Suprapubic skin (tissue), 4 donors: ENCODE results near the gene ANTXR1. TPM values are rescaled to one million over a fixed set of nuclear protein-coding genes. Genes with fewer than 3 reads are reported as not detected.

Experiments
- DNase-seq, 2 donors: peaks; one replicate each; pipeline ENCODE4 v3.0.0-alpha.2; 2019; ENCODE audit warnings: low spot score in 2 of 2
- H3K27ac ChIP-seq: fragments of 200-600 bp; sonication (generic); one replicate; pipeline ENCODE4 v1.5.1; 2019
- H3K27me3 ChIP-seq: fragments of 200-600 bp; sonication (generic); one replicate; pipeline ENCODE4 v1.5.1; 2019
- H3K36me3 ChIP-seq: fragments of 200-600 bp; sonication (generic); one replicate; pipeline ENCODE4 v1.5.1; 2019
- H3K4me1 ChIP-seq: fragments of 200-600 bp; sonication (generic); one replicate; pipeline ENCODE4 v1.5.1; 2019
- H3K4me3 ChIP-seq: fragments of 200-600 bp; sonication (generic); one replicate; pipeline ENCODE4 v1.5.1; 2019; ENCODE audit warnings: mild to moderate bottlenecking
- H3K9me3 ChIP-seq: fragments of 200-600 bp; sonication (generic); one replicate; pipeline ENCODE4 v1.5.1; 2019
- EP300 ChIP-seq: sonication (generic); formaldehyde crosslinking; IDR thresholded peaks from one replicate; pipeline ENCODE4 v1.6.1; 2017; ENCODE audit warnings: antibody characterized with exemption
- POLR2A ChIP-seq, 2 donors: fragments of 450-650 bp; IDR thresholded peaks; one replicate each; pipeline ENCODE4 v1.6.1; 2017; ENCODE audit warnings: antibody characterized with exemption in 2 of 2, mild to moderate bottlenecking in 2 of 2, moderate library complexity in 2 of 2
- POLR2AphosphoS5 ChIP-seq, 3 donors: sonication (generic); formaldehyde crosslinking; IDR thresholded peaks; one replicate each; pipeline ENCODE4 v1.6.1; 2017; ENCODE audit warnings: antibody characterized with exemption in 3 of 3
- WGBS: methylation state at CpG from one replicate; pipeline ENCODE4 v1.1.5; 2018; 5-methylcytosine and 5-hydroxymethylcytosine counted together
- total RNA-seq, 4 donors: library from RNA; depleted of rRNA; stranded (reverse); fragments of >200 nt; gene quantifications; one replicate each; pipeline ENCODE4 v1.1.0, GENCODE V29; 2016
- TF ChIP-seq, protein P1 (sequence below), 2 donors: fragments of 200-600 bp in 1 of 2; fragments of 450-650 bp in 1 of 2; sonication (generic) in 1 of 2; IDR thresholded peaks; one replicate each; pipeline ENCODE4 v1.5.1; 2016 to 2019; ENCODE audit warnings: antibody characterized with exemption in 2 of 2, mild to moderate bottlenecking in 1 of 2, moderate library complexity in 1 of 2

ANTXR1 gene
- total RNA-seq, 4 donors from 2014 or later = 35.5 to 111 (median 66.6) TPM

DNA sequence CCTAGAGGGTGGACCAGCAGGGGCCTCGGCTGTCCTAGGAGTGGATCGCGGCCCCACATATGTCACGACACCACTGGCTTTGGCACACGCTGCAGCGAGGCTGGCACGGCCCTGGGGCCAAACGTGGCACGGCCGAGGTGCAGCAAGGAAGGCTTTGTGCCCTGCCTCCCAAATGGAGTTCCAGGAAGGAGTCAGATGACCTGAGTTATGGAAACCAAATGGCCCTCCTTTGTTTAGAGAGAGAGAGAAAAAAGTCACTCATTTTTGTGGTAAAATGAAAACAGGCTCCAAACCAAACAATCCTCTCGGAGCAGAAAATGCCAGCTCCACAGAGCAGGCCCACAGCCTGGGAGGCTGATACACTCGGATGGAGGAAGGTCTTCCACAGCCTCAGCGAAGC lies 105.6 kb downstream of the ANTXR1 start:
- TF ChIP-seq POLR2AphosphoS5 (IDR thresholded peaks at IDR 0.05) (no peak), EP300 (no peak), POLR2A (IDR thresholded peaks at IDR 0.05) (no peak)
- TF ChIP-seq, protein P1, sequence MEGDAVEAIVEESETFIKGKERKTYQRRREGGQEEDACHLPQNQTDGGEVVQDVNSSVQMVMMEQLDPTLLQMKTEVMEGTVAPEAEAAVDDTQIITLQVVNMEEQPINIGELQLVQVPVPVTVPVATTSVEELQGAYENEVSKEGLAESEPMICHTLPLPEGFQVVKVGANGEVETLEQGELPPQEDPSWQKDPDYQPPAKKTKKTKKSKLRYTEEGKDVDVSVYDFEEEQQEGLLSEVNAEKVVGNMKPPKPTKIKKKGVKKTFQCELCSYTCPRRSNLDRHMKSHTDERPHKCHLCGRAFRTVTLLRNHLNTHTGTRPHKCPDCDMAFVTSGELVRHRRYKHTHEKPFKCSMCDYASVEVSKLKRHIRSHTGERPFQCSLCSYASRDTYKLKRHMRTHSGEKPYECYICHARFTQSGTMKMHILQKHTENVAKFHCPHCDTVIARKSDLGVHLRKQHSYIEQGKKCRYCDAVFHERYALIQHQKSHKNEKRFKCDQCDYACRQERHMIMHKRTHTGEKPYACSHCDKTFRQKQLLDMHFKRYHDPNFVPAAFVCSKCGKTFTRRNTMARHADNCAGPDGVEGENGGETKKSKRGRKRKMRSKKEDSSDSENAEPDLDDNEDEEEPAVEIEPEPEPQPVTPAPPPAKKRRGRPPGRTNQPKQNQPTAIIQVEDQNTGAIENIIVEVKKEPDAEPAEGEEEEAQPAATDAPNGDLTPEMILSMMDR (IDR thresholded peaks at IDR 0.05) = no peak

DNA sequence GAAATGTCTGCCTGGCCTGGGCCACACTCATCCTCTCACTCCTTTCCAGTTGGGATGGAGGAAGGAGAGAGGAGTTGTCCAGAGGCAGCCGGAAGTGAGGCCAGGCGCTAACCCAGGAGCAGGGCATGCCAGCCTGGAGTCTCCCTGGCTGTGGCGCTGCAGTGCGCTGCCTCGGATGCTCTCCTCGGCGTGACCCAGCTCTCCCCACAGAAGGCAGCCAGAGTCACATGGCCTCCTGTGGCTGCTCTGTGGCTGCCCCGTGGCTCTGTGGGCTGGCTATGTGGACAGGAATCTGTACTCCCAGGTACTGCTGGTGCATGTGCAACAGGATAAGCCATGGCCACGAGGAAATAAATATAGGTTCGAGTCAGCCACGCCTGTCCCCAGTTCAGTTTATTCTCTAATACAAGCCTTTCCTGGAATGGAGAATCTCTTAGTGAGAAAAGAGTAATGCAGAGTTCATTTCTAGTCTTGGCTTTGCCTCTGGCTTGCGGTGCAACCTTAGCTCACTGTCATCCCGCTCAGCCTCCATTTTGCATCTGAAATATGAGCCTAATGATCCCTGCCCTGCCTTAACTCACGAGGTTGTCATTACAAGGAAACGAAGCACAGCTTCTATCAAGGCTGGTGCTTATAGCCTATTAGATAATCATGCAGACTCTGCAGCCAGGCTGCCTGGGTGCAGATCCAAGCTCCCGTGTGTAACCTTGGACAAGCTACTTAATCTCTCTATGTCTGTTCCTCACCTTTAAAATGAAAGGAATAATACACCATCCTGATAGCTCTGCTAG lies 106.3 kb downstream of the ANTXR1 start:
- Histone ChIP-seq H3K27me3 (no peaks in the 10 kb centered on the region), H3K4me3 (no peak overlapping the region), H3K4me1 (no peaks in the 10 kb centered on the region), H3K9me3 (no peaks in the 10 kb centered on the region), H3K27ac (peak overlapping the region; percentile 40), H3K36me3 (peaks cover 5% of the 10 kb centered on the region)
- TF ChIP-seq POLR2A (IDR thresholded peaks at IDR 0.05) (no peak), POLR2AphosphoS5 (IDR thresholded peaks at IDR 0.05) (no peak), EP300 (no peak)
- TF ChIP-seq, protein P1 (IDR thresholded peaks at IDR 0.05) = no peak
- DNase-seq = no peak
- WGBS = 74% methylated on average over 12 of the region's 16 CpGs

More for the DNA sequence above, 105.6 kb downstream of the ANTXR1 start:
- Histone ChIP-seq H3K27me3 (no peaks in the 10 kb centered on the region), H3K27ac (no peak overlapping the region), H3K36me3 (no peaks in the 10 kb centered on the region), H3K4me3 (no peak overlapping the region), H3K9me3 (no peaks in the 10 kb centered on the region), H3K4me1 (no peaks in the 10 kb centered on the region)
- DNase-seq = no peak
- WGBS = 65% methylated on average over 13 of the region's 13 CpGs

DNA sequence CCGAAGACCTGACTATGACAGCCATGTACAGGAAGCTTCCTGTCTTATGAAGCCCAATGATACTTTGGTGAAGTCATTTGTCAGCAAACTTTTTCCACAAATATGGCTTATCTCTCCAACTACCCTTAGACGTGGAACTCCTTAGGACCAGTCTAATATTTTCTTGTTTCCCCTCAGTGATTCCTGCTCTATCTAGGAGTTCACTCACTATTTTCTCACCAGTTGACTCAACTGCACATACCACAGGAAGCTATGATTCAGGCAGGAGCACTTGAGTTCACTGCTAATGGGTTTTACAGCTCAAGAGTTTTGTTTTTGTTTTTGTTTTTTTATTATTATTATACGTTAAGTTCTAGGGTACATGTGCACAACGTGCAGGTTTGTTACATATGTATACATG lies 109.3 kb downstream of the ANTXR1 start:
- Histone ChIP-seq H3K27ac (no peak overlapping the region), H3K9me3 (no peaks in the 10 kb centered on the region), H3K27me3 (no peaks in the 10 kb centered on the region), H3K36me3 (peaks cover 7% of the 10 kb centered on the region), H3K4me3 (no peak overlapping the region), H3K4me1 (no peaks in the 10 kb centered on the region)
- 89% methylated on average over 4 of the region's 4 CpGs for WGBS
- TF ChIP-seq POLR2AphosphoS5 (IDR thresholded peaks at IDR 0.05) = no peak
- TF ChIP-seq, protein P1 (IDR thresholded peaks at IDR 0.05) = no peak
- TF ChIP-seq EP300 = no peak
- no peak for TF ChIP-seq POLR2A (IDR thresholded peaks at IDR 0.05)
- no peak for DNase-seq

DNA sequence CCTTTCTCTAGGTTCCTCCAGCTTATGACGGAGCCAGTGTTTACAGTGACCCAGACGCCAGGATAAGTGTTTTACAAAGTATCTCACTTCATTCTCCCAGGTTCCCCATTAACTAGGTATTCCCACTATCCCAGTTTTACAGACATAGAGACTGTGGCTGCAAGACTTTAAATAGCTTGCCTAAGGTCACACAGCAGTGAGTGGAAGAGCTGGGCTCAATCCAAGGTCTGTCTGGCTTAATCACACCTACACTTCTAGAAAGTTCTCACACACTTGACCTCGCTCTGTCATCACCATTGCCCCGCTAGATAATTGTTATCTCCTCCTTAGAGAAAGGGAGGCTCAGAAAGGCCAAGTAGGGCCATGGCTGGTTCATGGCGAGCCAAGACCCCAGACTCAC lies 110.2 kb downstream of the ANTXR1 start:
- 95% methylated on average over 5 of the region's 5 CpGs for WGBS
- Histone ChIP-seq H3K36me3 (peaks cover 7% of the 10 kb centered on the region), H3K27ac (no peak overlapping the region), H3K9me3 (no peaks in the 10 kb centered on the region), H3K4me1 (no peaks in the 10 kb centered on the region), H3K27me3 (no peaks in the 10 kb centered on the region), H3K4me3 (no peak overlapping the region)
- TF ChIP-seq, protein P1 (IDR thresholded peaks at IDR 0.05) = no peak
- TF ChIP-seq POLR2A (IDR thresholded peaks at IDR 0.05) = no peak
- TF ChIP-seq EP300 = no peak
- TF ChIP-seq POLR2AphosphoS5 (IDR thresholded peaks at IDR 0.05) = no peak
- no peak for DNase-seq

DNA sequence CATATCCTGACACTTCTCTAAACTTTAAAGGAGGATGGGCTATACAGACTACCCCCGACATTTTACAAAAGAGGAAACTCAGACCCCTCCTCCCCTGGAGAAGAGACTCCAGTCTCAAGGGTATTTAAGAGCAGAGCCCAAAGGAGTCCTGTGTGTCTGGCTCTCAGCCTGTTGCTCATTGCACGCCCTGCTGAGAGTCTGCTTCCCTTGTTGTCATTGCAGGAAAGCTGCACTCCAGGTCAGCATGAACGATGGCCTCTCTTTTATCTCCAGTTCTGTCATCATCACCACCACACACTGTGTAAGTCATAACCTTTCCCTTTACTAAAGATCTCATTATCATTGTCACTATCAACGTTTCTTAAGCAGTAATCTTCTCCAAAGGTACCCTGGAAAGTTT lies 111.4 kb downstream of the ANTXR1 start:
- Histone ChIP-seq H3K4me3 (no peak overlapping the region), H3K9me3 (no peaks in the 10 kb centered on the region), H3K27me3 (no peaks in the 10 kb centered on the region), H3K27ac (no peak overlapping the region), H3K36me3 (peaks cover 8% of the 10 kb centered on the region), H3K4me1 (no peaks in the 10 kb centered on the region)
- TF ChIP-seq POLR2A (IDR thresholded peaks at IDR 0.05) = no peak
- TF ChIP-seq POLR2AphosphoS5 (IDR thresholded peaks at IDR 0.05) = no peak
- no peak for TF ChIP-seq EP300
- TF ChIP-seq, protein P1 (IDR thresholded peaks at IDR 0.05) = no peak
- 90% methylated on average over 4 of the region's 4 CpGs for WGBS
- no peak for DNase-seq
